HEK293 (cell line): ENCODE data around the gene TBC1D24.

Experiments
- GLIS1 ChIP-seq: fragments of 450-650 bp; formaldehyde crosslinking; IDR thresholded peaks from 2 replicates; pipeline ENCODE4 v1.5.1; 2016; ENCODE audit warnings: missing biosample characterization, missing genetic modification characterization
- KLF8 ChIP-seq: fragments of 450-650 bp; formaldehyde crosslinking; IDR thresholded peaks from 2 replicates; pipeline ENCODE4 v1.5.1; 2016; ENCODE audit warnings: missing biosample characterization, missing genetic modification characterization
- OVOL3 ChIP-seq: fragments of 450-650 bp; formaldehyde crosslinking; IDR thresholded peaks from 2 replicates; pipeline ENCODE4 v1.5.1; 2016; ENCODE audit warnings: missing biosample characterization, missing genetic modification characterization
- SALL2 ChIP-seq: fragments of 450-650 bp; formaldehyde crosslinking; IDR thresholded peaks from 2 replicates; pipeline ENCODE4 v1.5.0; 2017; ENCODE audit warnings: missing biosample characterization, mild to moderate bottlenecking, missing genetic modification characterization, borderline replicate concordance
- SETDB1 ChIP-seq: IDR thresholded peaks from one replicate; pipeline ENCODE4 v1.6.1; 2017; ENCODE audit warnings: mild to moderate bottlenecking, low read length, moderate library complexity, mixed read lengths; ENCODE audit not compliant: insufficient read length
- SP7 ChIP-seq: fragments of 450-650 bp; formaldehyde crosslinking; IDR thresholded peaks from 2 replicates; pipeline ENCODE4 v1.5.1; 2016; ENCODE audit warnings: missing biosample characterization, missing genetic modification characterization
- WT1 ChIP-seq: fragments of 450-650 bp; formaldehyde crosslinking; IDR thresholded peaks from 2 replicates; pipeline ENCODE4 v1.5.1; 2016; ENCODE audit warnings: missing biosample characterization, missing genetic modification characterization
- YY2 ChIP-seq: fragments of 450-650 bp; formaldehyde crosslinking; IDR thresholded peaks from 2 replicates; pipeline ENCODE4 v1.5.1; 2016; ENCODE audit warnings: missing biosample characterization, missing genetic modification characterization
- ZBTB20 ChIP-seq: fragments of 450-650 bp; formaldehyde crosslinking; IDR thresholded peaks from 2 replicates; pipeline ENCODE4 v1.5.1; 2016; ENCODE audit warnings: missing biosample characterization, missing genetic modification characterization
- ZNF138 ChIP-seq: fragments of 450-650 bp; formaldehyde crosslinking; IDR thresholded peaks from 2 replicates; pipeline ENCODE4 v1.5.1; 2016; ENCODE audit warnings: missing biosample characterization, missing genetic modification characterization, borderline replicate concordance
- ZNF2 ChIP-seq: fragments of 450-650 bp; formaldehyde crosslinking; IDR thresholded peaks from 2 replicates; pipeline ENCODE4 v1.5.1; 2016; ENCODE audit warnings: missing biosample characterization, missing genetic modification characterization
- ZNF223 ChIP-seq: fragments of 450-650 bp; formaldehyde crosslinking; IDR thresholded peaks from 2 replicates; pipeline ENCODE4 v1.5.1; 2016; ENCODE audit warnings: missing biosample characterization, missing genetic modification characterization
- ZNF302 ChIP-seq: fragments of 450-650 bp; formaldehyde crosslinking; IDR thresholded peaks from 2 replicates; pipeline ENCODE4 v1.5.1; 2016; ENCODE audit warnings: missing biosample characterization, missing genetic modification characterization, low read depth
- ZNF311 ChIP-seq: fragments of 450-650 bp; formaldehyde crosslinking; IDR thresholded peaks from 2 replicates; pipeline ENCODE4 v1.5.1; 2017; ENCODE audit warnings: missing biosample characterization, missing genetic modification characterization, borderline replicate concordance
- ZNF433 ChIP-seq: fragments of 450-650 bp; formaldehyde crosslinking; IDR thresholded peaks from 2 replicates; pipeline ENCODE4 v1.5.1; 2016; ENCODE audit warnings: missing biosample characterization, missing genetic modification characterization, low read depth
- ZNF548 ChIP-seq: fragments of 450-650 bp; formaldehyde crosslinking; IDR thresholded peaks from 2 replicates; pipeline ENCODE4 v1.5.1; 2016; ENCODE audit warnings: missing biosample characterization, missing genetic modification characterization
- ZNF585B ChIP-seq: fragments of 450-650 bp; formaldehyde crosslinking; IDR thresholded peaks from 2 replicates; pipeline ENCODE4 v1.5.1; 2016; ENCODE audit warnings: missing biosample characterization, missing genetic modification characterization
- ZNF677 ChIP-seq: fragments of 450-650 bp; IDR thresholded peaks from 2 replicates; pipeline ENCODE4 v1.5.0; 2018; ENCODE audit warnings: missing biosample characterization, mild to moderate bottlenecking, missing genetic modification characterization, moderate library complexity
- ZNF76 ChIP-seq: fragments of 450-650 bp; formaldehyde crosslinking; IDR thresholded peaks from 2 replicates; pipeline ENCODE4; 2016; ENCODE audit warnings: low read depth, missing biosample characterization, missing genetic modification characterization, borderline replicate concordance
- ZNF777 ChIP-seq: fragments of 450-650 bp; formaldehyde crosslinking; IDR thresholded peaks from 2 replicates; pipeline ENCODE4 v1.5.1; 2017; ENCODE audit warnings: missing biosample characterization, missing genetic modification characterization, borderline replicate concordance
- ZNF830 ChIP-seq: fragments of 450-650 bp; IDR thresholded peaks from 2 replicates; pipeline ENCODE4 v1.5.0; 2018; ENCODE audit warnings: missing biosample characterization, missing genetic modification characterization, low read depth, mild to moderate bottlenecking, moderate library complexity
- ZSCAN16 ChIP-seq: fragments of 450-650 bp; formaldehyde crosslinking; IDR thresholded peaks from 2 replicates; pipeline ENCODE4 v1.5.1; 2016; ENCODE audit warnings: missing biosample characterization, missing genetic modification characterization
- TF ChIP-seq, protein P1 (sequence below): fragments of 450-650 bp; formaldehyde crosslinking; IDR thresholded peaks from 2 replicates; pipeline ENCODE4 v1.5.1; 2017; ENCODE audit warnings: missing biosample characterization, missing genetic modification characterization
- TF ChIP-seq, protein P2 (sequence below): fragments of 450-650 bp; formaldehyde crosslinking; IDR thresholded peaks from 2 replicates; pipeline ENCODE4 v1.5.1; 2016; ENCODE audit warnings: missing biosample characterization, missing genetic modification characterization
- TF ChIP-seq, protein P3 (sequence below): fragments of 450-650 bp; formaldehyde crosslinking; IDR thresholded peaks from 2 replicates; pipeline ENCODE4 v1.5.1; 2016; ENCODE audit warnings: missing biosample characterization, missing genetic modification characterization
- TF ChIP-seq, protein P4 (sequence below): fragments of 450-650 bp; formaldehyde crosslinking; IDR thresholded peaks from 2 replicates; pipeline ENCODE4 v1.5.1; 2016; ENCODE audit warnings: missing biosample characterization, missing genetic modification characterization, low read depth
- TF ChIP-seq, protein P5 (sequence below): fragments of 450-650 bp; formaldehyde crosslinking; IDR thresholded peaks from 2 replicates; pipeline ENCODE4; 2016; ENCODE audit warnings: missing biosample characterization, missing genetic modification characterization
- TF ChIP-seq, protein P6 (sequence below): fragments of 450-650 bp; formaldehyde crosslinking; optimal IDR thresholded peaks from 2 replicates; pipeline ENCODE3; 2016; ENCODE audit warnings: missing biosample characterization, mild to moderate bottlenecking, missing genetic modification characterization

Gene TBC1D24

DNA sequence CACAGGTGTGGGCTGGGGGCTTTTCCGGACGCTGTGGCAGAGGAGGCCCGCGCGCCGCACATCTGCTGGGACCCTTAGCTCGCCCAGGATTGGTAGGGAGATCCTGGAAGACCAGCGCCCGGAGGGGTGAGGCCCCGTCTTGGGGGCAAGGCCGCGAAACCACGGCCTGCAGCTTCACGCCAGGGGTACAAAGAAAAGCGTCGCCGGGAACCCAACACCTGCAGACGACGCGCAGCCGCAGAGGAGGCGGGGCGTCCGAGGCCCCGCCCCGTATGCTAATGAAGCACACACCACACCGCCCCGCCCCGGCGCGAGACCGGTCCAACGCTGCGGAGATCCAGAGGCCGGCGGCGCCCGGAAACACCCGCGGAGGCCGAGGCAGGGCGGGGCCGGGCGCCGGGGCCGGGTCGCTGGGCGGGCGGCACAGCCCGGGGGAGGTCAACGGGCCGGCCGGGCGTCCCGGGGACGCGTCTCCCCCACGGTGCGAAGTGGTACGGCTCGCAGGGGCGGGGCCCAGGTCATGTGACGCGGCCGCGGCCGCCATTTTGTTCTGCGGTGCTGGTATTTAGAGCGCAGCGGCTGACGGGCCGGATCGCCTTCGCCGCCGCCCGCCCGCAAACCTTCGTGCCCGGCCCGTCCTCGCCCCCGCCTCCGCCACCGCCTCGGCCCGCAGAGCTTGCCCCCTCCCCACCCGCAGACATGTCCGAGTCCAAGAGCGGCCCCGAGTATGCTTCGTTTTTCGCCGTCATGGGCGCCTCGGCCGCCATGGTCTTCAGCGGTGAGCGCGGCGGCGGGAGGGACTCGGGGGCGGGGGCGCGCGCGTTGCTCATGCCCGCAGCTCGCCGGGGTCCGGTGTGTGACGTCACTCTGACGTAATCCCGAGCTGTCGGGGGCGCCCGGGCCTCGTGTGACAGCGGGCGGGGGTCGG is 38.7 kb downstream of the TBC1D24 start, which contains the start of gene ATP6V0C (continued):
- TF ChIP-seq, protein P1, sequence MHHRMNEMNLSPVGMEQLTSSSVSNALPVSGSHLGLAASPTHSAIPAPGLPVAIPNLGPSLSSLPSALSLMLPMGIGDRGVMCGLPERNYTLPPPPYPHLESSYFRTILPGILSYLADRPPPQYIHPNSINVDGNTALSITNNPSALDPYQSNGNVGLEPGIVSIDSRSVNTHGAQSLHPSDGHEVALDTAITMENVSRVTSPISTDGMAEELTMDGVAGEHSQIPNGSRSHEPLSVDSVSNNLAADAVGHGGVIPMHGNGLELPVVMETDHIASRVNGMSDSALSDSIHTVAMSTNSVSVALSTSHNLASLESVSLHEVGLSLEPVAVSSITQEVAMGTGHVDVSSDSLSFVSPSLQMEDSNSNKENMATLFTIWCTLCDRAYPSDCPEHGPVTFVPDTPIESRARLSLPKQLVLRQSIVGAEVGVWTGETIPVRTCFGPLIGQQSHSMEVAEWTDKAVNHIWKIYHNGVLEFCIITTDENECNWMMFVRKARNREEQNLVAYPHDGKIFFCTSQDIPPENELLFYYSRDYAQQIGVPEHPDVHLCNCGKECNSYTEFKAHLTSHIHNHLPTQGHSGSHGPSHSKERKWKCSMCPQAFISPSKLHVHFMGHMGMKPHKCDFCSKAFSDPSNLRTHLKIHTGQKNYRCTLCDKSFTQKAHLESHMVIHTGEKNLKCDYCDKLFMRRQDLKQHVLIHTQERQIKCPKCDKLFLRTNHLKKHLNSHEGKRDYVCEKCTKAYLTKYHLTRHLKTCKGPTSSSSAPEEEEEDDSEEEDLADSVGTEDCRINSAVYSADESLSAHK (tag by site-specific recombination): no peak
- TF ChIP-seq ZNF76 (tag by site-specific recombination) (peak; percentile 73; the same call in 1 of the 2 replicates), ZNF548 (tag by site-specific recombination) (no peak), ZSCAN16 (tag by site-specific recombination) (no peak), SALL2 (tag by site-specific recombination) (no peak), ZNF223 (no peak), ZNF2 (tag by site-specific recombination) (0 out of 2 replicates have a peak, but pooled peaks have one; percentile 29), ZNF830 (tag by site-specific recombination) (no peak), ZNF777 (tag by site-specific recombination) (no peak), GLIS1 (tag by site-specific recombination) (no peak), KLF8 (peak; percentile 57; the same call in 1 of the 2 replicates), ZNF585B (tag by site-specific recombination) (no peak), ZBTB20 (peak; percentile 33; the same call in 1 of the 2 replicates), SETDB1 (no peak), WT1 (tag by site-specific recombination) (no peak), ZNF302 (tag by site-specific recombination) (no peak), OVOL3 (tag by site-specific recombination) (no peak), SP7 (tag by site-specific recombination) (peak; percentile 35), YY2 (tag by site-specific recombination) (peak; percentile 95), ZNF138 (tag by site-specific recombination) (no peak), ZNF311 (tag by site-specific recombination) (no peak), ZNF677 (0 out of 2 replicates have a peak, but pooled peaks have one; percentile 27), ZNF433 (no peak)
- TF ChIP-seq, protein P2, sequence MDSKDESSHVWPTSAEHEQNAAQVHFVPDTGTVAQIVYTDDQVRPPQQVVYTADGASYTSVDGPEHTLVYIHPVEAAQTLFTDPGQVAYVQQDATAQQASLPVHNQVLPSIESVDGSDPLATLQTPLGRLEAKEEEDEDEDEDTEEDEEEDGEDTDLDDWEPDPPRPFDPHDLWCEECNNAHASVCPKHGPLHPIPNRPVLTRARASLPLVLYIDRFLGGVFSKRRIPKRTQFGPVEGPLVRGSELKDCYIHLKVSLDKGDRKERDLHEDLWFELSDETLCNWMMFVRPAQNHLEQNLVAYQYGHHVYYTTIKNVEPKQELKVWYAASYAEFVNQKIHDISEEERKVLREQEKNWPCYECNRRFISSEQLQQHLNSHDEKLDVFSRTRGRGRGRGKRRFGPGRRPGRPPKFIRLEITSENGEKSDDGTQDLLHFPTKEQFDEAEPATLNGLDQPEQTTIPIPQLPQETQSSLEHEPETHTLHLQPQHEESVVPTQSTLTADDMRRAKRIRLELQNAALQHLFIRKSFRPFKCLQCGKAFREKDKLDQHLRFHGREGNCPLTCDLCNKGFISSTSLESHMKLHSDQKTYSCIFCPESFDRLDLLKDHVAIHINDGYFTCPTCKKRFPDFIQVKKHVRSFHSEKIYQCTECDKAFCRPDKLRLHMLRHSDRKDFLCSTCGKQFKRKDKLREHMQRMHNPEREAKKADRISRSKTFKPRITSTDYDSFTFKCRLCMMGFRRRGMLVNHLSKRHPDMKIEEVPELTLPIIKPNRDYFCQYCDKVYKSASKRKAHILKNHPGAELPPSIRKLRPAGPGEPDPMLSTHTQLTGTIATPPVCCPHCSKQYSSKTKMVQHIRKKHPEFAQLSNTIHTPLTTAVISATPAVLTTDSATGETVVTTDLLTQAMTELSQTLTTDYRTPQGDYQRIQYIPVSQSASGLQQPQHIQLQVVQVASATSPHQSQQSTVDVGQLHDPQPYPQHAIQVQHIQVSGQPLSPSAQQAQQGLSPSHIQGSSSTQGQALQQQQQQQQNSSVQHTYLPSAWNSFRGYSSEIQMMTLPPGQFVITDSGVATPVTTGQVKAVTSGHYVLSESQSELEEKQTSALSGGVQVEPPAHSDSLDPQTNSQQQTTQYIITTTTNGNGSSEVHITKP (tag by site-specific recombination): peak; percentile 80
- TF ChIP-seq, protein P3, sequence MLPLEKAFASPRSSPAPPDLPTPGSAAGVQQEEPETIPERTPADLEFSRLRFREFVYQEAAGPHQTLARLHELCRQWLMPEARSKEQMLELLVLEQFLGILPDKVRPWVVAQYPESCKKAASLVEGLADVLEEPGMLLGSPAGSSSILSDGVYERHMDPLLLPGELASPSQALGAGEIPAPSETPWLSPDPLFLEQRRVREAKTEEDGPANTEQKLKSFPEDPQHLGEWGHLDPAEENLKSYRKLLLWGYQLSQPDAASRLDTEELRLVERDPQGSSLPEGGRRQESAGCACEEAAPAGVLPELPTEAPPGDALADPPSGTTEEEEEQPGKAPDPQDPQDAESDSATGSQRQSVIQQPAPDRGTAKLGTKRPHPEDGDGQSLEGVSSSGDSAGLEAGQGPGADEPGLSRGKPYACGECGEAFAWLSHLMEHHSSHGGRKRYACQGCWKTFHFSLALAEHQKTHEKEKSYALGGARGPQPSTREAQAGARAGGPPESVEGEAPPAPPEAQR (tag by site-specific recombination): no peak
- TF ChIP-seq, protein P4, sequence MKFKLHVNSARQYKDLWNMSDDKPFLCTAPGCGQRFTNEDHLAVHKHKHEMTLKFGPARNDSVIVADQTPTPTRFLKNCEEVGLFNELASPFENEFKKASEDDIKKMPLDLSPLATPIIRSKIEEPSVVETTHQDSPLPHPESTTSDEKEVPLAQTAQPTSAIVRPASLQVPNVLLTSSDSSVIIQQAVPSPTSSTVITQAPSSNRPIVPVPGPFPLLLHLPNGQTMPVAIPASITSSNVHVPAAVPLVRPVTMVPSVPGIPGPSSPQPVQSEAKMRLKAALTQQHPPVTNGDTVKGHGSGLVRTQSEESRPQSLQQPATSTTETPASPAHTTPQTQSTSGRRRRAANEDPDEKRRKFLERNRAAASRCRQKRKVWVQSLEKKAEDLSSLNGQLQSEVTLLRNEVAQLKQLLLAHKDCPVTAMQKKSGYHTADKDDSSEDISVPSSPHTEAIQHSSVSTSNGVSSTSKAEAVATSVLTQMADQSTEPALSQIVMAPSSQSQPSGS (tag by site-specific recombination): peak; percentile 95
- TF ChIP-seq, protein P5, sequence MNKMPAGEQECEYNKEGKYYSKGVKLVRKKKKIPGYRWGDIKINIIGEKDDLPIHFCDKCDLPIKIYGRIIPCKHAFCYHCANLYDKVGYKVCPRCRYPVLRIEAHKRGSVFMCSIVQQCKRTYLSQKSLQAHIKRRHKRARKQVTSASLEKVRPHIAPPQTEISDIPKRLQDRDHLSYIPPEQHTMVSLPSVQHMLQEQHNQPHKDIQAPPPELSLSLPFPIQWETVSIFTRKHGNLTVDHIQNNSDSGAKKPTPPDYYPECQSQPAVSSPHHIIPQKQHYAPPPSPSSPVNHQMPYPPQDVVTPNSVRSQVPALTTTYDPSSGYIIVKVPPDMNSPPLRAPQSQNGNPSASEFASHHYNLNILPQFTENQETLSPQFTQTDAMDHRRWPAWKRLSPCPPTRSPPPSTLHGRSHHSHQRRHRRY (tag by site-specific recombination): no peak
- TF ChIP-seq, protein P6, sequence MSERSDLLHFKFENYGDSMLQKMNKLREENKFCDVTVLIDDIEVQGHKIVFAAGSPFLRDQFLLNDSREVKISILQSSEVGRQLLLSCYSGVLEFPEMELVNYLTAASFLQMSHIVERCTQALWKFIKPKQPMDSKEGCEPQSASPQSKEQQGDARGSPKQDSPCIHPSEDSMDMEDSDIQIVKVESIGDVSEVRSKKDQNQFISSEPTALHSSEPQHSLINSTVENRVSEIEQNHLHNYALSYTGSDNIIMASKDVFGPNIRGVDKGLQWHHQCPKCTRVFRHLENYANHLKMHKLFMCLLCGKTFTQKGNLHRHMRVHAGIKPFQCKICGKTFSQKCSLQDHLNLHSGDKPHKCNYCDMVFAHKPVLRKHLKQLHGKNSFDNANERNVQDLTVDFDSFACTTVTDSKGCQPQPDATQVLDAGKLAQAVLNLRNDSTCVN (tag by site-specific recombination): peak; percentile 96
